HUES64 (cell line): ENCODE measurements around the gene RHOD.

Experiments
- H3K27ac ChIP-seq: 2 replicates; pipeline ENCODE4 v1.7.0; 2013; ENCODE audit warnings: low read depth, low read length, inconsistent platforms
- H3K27me3 ChIP-seq: 2 replicates; pipeline ENCODE4 v1.6.1; 2013; ENCODE audit warnings: mild to moderate bottlenecking, low read length; ENCODE audit not compliant: insufficient read depth
- H3K36me3 ChIP-seq: 2 replicates; pipeline ENCODE4 v1.6.1; 2013; ENCODE audit warnings: mild to moderate bottlenecking, low read length; ENCODE audit not compliant: insufficient read depth
- H3K4me1 ChIP-seq: 2 replicates; pipeline ENCODE4 v1.6.1; 2013; ENCODE audit warnings: mild to moderate bottlenecking, low read length, moderate library complexity; ENCODE audit not compliant: insufficient read depth
- H3K4me3 ChIP-seq: 2 replicates; pipeline ENCODE4 v1.5.1; 2013; ENCODE audit warnings: mild to moderate bottlenecking, low read length, moderate library complexity
- H3K9ac ChIP-seq: 2 replicates; pipeline ENCODE4 v1.6.1; 2013; ENCODE audit warnings: mild to moderate bottlenecking, low read depth, low read length
- H3K9me3 ChIP-seq: 2 replicates; pipeline ENCODE4 v1.6.1; 2013; ENCODE audit warnings: low read depth, low read length; ENCODE audit not compliant: insufficient read depth
- WGBS: fragments of 150-250, 120-280 bp; methylation state at CpG from one replicate; pipeline ENCODE4 v1.1.7; 2013; ENCODE audit warnings: missing lambda C conversion rate; 5-methylcytosine and 5-hydroxymethylcytosine counted together

RHOD gene

GRCh38 chr11:67022961-67023956 lies 33.4 kb upstream of the RHOD start, which contains the start of gene SYT12:
Gene SYT12, plus strand, starts transcription at chr11:67023134. Its CDS starts 7,011 bp downstream, at chr11:67030145.
- no peak within 1 kb of the TSS for H3K27ac ChIP-seq
- H3K36me3 ChIP-seq = no peaks in the 10 kb centered on the region
- no peaks in the 10 kb centered on the region for H3K9me3 ChIP-seq
- 2% methylated on average over 118 of the region's 118 CpGs for WGBS
- H3K4me3 ChIP-seq = peak within 1 kb of the TSS; percentile 56
- peaks cover 33% of the 10 kb centered on the region for H3K27me3 ChIP-seq
- no peaks in the 10 kb centered on the region for H3K4me1 ChIP-seq
- peak within 1 kb of the TSS; percentile 44; the same call in 1 of the 2 replicates for H3K9ac ChIP-seq

GRCh38 chr11:67023957-67024353 lies 32.7 kb upstream of the RHOD start:
- H3K27ac ChIP-seq = no peak overlapping the region
- peak overlapping the region; percentile 56 for H3K4me3 ChIP-seq
- WGBS = 48% methylated on average over 6 of the region's 6 CpGs
- H3K36me3 ChIP-seq = no peaks in the 10 kb centered on the region
- H3K9ac ChIP-seq = peak overlapping the region; percentile 44; the same call in 1 of the 2 replicates
- peaks cover 33% of the 10 kb centered on the region for H3K27me3 ChIP-seq
- H3K9me3 ChIP-seq = no peaks in the 10 kb centered on the region
- H3K4me1 ChIP-seq = no peaks in the 10 kb centered on the region; the same call in 1 of the 2 replicates

- Histone ChIP-seq H3K4me1 (no peaks in the 10 kb centered on the region; the same call in 1 of the 2 replicates), H3K9ac (no peak overlapping the region)
- 79% methylated on average over 5 of the region's 5 CpGs for WGBS
Measured at GRCh38 chr11:67024410-67024809, 32.2 kb upstream of the RHOD start.

GRCh38 chr11:67024966-67025365 lies 31.7 kb upstream of the RHOD start:
- no peaks in the 10 kb centered on the region for H3K9me3 ChIP-seq
- H3K27ac ChIP-seq = no peak overlapping the region
- peaks cover 33% of the 10 kb centered on the region for H3K27me3 ChIP-seq
- no peak overlapping the region for H3K9ac ChIP-seq
- no peak overlapping the region for H3K4me3 ChIP-seq
- WGBS = 92% methylated on average over 1 of the region's 1 CpG
- no peaks in the 10 kb centered on the region for H3K36me3 ChIP-seq
- H3K4me1 ChIP-seq = no peaks in the 10 kb centered on the region; the same call in 1 of the 2 replicates

More at GRCh38 chr11:67024410-67024809, 32.2 kb upstream of the RHOD start:
- no peaks in the 10 kb centered on the region for H3K9me3 ChIP-seq
- H3K27me3 ChIP-seq = peaks cover 33% of the 10 kb centered on the region
- H3K4me3 ChIP-seq = no peak overlapping the region
- no peaks in the 10 kb centered on the region for H3K36me3 ChIP-seq
- no peak overlapping the region for H3K27ac ChIP-seq

GRCh38 chr11:67025750-67026149 lies 30.9 kb upstream of the RHOD start:
- H3K9me3 ChIP-seq = no peaks in the 10 kb centered on the region
- H3K4me3 ChIP-seq = no peak overlapping the region
- WGBS = 93% methylated on average over 6 of the region's 8 CpGs
- peaks cover 33% of the 10 kb centered on the region for H3K27me3 ChIP-seq
- no peak overlapping the region for H3K9ac ChIP-seq
- no peak overlapping the region for H3K27ac ChIP-seq
- H3K4me1 ChIP-seq = no peaks in the 10 kb centered on the region; the same call in 1 of the 2 replicates
- H3K36me3 ChIP-seq = no peaks in the 10 kb centered on the region

GRCh38 chr11:67026941-67027340 lies 29.7 kb upstream of the RHOD start:
- Histone ChIP-seq H3K4me3 (no peak overlapping the region), H3K9me3 (no peaks in the 10 kb centered on the region), H3K27me3 (peaks cover 33% of the 10 kb centered on the region), H3K27ac (no peak overlapping the region), H3K36me3 (no peaks in the 10 kb centered on the region), H3K9ac (no peak overlapping the region), H3K4me1 (peaks cover 4% of the 10 kb centered on the region)
- 94% methylated on average over 5 of the region's 5 CpGs for WGBS

GRCh38 chr11:67027483-67027930 lies 29.1 kb upstream of the RHOD start:
- H3K9me3 ChIP-seq = no peaks in the 10 kb centered on the region

GRCh38 chr11:67027943-67028542 lies 28.6 kb upstream of the RHOD start:
- H3K4me1 ChIP-seq = peaks cover 5% of the 10 kb centered on the region
- H3K36me3 ChIP-seq = no peaks in the 10 kb centered on the region
- H3K9ac ChIP-seq = no peak overlapping the region
- peaks cover 22% of the 10 kb centered on the region for H3K27me3 ChIP-seq
- 88% methylated on average over 6 of the region's 6 CpGs for WGBS
- no peak overlapping the region for H3K27ac ChIP-seq
- no peaks in the 10 kb centered on the region for H3K9me3 ChIP-seq
- no peak overlapping the region for H3K4me3 ChIP-seq

More at GRCh38 chr11:67027483-67027930, 29.1 kb upstream of the RHOD start:
- Histone ChIP-seq H3K36me3 (no peaks in the 10 kb centered on the region), H3K4me1 (peaks cover 5% of the 10 kb centered on the region), H3K27ac (no peak overlapping the region), H3K27me3 (peaks cover 27% of the 10 kb centered on the region), H3K9ac (no peak overlapping the region), H3K4me3 (no peak overlapping the region)
- 92% methylated on average over 12 of the region's 12 CpGs for WGBS

GRCh38 chr11:67029146-67029545 lies 27.5 kb upstream of the RHOD start:
- Histone ChIP-seq H3K4me1 (peaks cover 5% of the 10 kb centered on the region), H3K9me3 (no peaks in the 10 kb centered on the region), H3K36me3 (no peaks in the 10 kb centered on the region), H3K4me3 (no peak overlapping the region), H3K9ac (no peak overlapping the region), H3K27ac (no peak overlapping the region), H3K27me3 (peaks cover 11% of the 10 kb centered on the region)
- WGBS = 78% methylated on average over 6 of the region's 6 CpGs

- 80% methylated on average over 9 of the region's 9 CpGs for WGBS
- Histone ChIP-seq H3K9ac (no peak overlapping the region), H3K27ac (no peak overlapping the region)
Measured at GRCh38 chr11:67030976-67031375, 25.7 kb upstream of the RHOD start.

More at GRCh38 chr11:67030976-67031375, 25.7 kb upstream of the RHOD start:
- H3K27me3 ChIP-seq = no peaks in the 10 kb centered on the region
- peaks cover 5% of the 10 kb centered on the region for H3K4me1 ChIP-seq
- H3K36me3 ChIP-seq = no peaks in the 10 kb centered on the region
- H3K9me3 ChIP-seq = no peaks in the 10 kb centered on the region
- no peak overlapping the region for H3K4me3 ChIP-seq
